ENCODE results near the gene KCTD3.

Gene KCTD3

DNA sequence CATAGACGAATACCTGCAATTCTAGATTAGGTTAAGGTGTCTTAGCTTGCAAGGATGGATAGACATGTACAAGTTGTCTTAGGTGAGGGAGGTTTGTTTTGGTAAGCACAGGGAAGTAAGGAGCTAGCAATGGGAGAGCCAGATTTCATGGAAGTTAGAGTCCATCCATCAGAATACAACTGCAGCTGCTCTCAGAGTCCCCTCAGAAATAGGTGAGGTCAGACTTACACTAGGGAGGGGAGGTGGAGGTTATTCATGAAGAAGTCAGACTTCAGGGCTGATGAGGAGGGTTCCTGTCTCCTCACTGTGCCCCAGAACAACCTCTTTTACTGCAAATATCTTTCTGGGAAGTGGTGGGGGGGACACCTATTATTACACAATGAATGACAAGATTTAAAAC is 85.3 kb downstream of the KCTD3 start:
- no peak for DNase-seq (ENCODE audit: low read depth in 2 of 2)

DNA sequence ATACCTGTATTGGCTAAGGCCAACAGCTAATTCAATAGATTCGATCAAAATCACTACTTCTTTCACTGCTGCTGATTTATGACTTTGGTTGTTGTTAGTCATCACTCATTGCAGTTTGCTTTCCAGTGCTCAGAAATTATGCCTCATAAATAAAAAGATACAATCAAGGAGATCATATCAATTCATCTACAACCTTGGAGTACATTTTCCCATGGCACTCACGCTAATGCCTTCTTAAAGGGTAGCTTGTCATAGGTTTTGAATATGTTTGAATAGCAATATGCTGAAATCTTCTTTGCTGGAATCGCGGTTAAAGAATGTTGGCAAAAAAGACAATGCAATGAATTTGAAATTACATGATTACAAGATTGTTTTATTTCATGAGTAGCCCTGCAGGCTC is 89.9 kb downstream of the KCTD3 start:
- DNase-seq (ENCODE audit: low read depth in 2 of 2) = no peak

DNA sequence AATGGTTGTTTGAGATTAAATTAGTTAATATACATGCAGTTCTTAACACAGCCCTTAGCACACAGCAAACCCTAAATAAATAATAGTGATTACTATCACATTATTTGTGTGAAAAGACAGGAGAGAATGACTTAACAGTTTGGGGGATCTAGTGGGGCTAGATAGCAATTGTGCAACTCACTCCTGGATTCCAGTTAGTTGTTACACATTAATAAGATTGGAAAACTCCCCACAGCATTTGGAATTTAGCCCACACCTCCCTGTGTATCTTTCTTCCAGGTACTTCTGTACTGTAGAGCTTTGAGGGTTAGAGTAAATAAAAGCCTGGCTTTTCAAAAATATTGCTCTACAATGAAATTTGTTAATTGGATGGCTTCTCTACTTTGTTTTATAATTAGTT is 93.2 kb downstream of the KCTD3 start:
- no peak for DNase-seq (ENCODE audit: low read depth in 2 of 2)

DNA sequence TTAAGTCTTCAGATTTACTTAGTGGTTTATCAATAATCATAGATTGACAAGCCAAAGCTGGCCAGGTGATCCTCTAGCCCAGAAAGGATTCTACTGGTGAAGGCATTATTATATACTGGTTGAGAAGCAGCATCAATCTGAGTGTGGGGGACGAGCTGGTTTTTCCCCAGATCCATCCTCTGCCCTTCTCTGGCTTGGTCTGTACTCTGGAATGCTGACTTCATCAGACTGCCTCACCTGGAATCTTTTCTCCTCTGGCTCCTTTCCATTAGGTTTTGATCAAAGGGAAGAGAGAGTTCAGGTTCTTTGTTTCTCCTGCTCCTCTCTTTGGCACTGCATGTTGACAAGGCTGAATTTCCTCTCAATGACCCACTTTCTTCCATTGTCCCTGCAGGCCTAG is 93.9 kb downstream of the KCTD3 start:
- DNase-seq (ENCODE audit: low read depth in 2 of 2) = no peak

DNA sequence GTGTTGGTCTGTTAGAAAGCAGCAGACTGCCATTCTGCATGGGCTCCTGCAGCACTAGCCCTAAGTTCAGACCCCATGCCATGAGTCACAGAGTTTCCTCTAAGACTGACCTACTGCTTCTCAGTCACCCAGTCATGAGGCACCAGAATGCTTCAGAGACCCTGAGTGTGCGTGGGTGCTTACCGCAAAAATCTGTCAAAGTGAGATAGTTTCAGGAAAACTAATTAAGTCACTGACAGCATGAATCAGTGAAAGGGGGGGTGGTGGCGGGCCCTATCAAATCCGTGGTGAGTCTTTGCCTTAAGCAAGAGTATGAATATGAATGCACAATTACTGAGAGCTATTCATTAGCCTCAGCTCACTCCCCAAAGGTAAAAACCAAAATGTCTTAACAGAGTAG is 98.1 kb downstream of the KCTD3 start:
- DNase-seq (ENCODE audit: low read depth in 2 of 2) = no peak

DNA sequence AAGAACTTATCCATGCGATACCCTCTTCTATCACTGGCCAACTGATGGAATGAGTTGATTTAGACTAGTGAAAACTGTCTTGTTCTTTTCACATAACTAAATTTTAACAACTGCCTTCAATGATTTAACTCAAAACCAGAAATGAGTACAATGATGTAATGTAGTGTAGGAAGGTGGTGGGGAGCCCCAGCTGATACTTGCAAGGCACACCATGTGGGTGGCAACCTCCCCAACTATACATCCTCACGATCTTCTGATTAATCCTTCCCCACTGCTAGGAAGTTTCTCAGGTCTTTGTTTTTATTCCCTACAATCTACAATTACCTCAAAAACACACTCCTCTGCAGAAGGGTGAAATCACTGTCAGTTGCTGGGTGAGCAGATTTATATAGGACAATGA is 100.7 kb downstream of the KCTD3 start:
- no peak for DNase-seq (ENCODE audit: low read depth in 2 of 2)

DNA sequence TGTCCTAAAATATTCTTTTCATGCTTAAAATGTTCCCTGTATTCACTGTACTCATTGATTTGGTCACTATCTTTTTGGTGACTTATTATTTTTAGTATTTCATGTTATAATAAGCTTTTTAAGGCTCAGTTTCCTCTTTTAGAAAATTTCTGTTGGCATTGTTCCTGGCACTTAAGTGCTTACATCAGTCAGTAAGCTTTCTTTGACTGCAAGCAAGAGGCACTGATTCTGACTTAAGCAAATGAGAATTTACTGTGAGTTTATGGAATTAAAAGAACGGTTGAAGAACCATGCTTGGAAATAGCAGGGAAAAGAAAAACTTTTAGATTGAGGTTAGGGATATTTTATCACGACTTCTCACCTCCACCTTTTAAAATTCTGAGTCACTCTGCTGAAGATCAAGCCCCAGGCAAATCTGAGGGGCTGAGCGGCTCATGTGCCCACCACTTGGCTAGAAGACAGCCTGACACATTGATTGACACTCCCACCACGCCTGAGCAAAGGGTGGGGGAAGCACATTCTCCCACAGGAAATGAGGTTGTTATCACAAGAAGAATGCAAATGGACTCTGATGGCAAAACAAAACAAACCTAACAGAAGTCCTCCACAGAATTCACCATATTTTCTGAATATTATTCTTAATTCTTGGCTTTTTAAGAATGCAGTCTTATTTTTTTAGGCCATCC is 102.8 kb downstream of the KCTD3 start:
- no peak for DNase-seq (ENCODE audit: low read depth in 2 of 2)
